C4-2B (cell line): Measurements from ENCODE around the gene CLDND1.

Experiments used
- ZFX ChIP-seq: fragments of 450-650 bp; IDR thresholded peaks from 2 replicates; pipeline ENCODE4 v1.6.1; 2017
- TF ChIP-seq, protein P1 (sequence below): fragments of 450-650 bp; conservative IDR thresholded peaks from 2 replicates; pipeline ENCODE4 v1.5.1; 2017; ENCODE audit warnings: mild to moderate bottlenecking

GRCh38 chr3:98536456-98537017, 13.8 kb upstream of the CLDND1 start:
- TF ChIP-seq, protein P1, sequence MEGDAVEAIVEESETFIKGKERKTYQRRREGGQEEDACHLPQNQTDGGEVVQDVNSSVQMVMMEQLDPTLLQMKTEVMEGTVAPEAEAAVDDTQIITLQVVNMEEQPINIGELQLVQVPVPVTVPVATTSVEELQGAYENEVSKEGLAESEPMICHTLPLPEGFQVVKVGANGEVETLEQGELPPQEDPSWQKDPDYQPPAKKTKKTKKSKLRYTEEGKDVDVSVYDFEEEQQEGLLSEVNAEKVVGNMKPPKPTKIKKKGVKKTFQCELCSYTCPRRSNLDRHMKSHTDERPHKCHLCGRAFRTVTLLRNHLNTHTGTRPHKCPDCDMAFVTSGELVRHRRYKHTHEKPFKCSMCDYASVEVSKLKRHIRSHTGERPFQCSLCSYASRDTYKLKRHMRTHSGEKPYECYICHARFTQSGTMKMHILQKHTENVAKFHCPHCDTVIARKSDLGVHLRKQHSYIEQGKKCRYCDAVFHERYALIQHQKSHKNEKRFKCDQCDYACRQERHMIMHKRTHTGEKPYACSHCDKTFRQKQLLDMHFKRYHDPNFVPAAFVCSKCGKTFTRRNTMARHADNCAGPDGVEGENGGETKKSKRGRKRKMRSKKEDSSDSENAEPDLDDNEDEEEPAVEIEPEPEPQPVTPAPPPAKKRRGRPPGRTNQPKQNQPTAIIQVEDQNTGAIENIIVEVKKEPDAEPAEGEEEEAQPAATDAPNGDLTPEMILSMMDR, result no peak
- TF ChIP-seq ZFX, result no peak
